ENCODE results near the gene RAPH1.
"Not testable (repeated sequence)": the region's sequence is repeated elsewhere in the genome, so short reads cannot be mapped to it uniquely, and the experiment has no call there.

Gene RAPH1

GRCh38 chr2:203431391-203432185, 103.5 kb downstream of the RAPH1 start:
- DNase-seq = no peak

GRCh38 chr2:203429643-203430042, 105.5 kb downstream of the RAPH1 start:
- not testable (repeated sequence) for DNase-seq

GRCh38 chr2:203427061-203427460, 108.0 kb downstream of the RAPH1 start:
- DNase-seq = no peak

GRCh38 chr2:203418271-203418670, 116.8 kb downstream of the RAPH1 start:
- no peak for DNase-seq

- DNase-seq = no peak
Observed at GRCh38 chr2:203413796-203414195, 121.3 kb downstream of the RAPH1 start.

- DNase-seq = no peak
Observed at GRCh38 chr2:203412546-203413331, 122.4 kb downstream of the RAPH1 start.

- no peak for DNase-seq
Observed at GRCh38 chr2:203407496-203407895, 127.6 kb downstream of the RAPH1 start.

GRCh38 chr2:203404996-203405395, 130.1 kb downstream of the RAPH1 start:
- DNase-seq = no peak

- no peak for DNase-seq
Observed at GRCh38 chr2:203400805-203401585, 134.1 kb downstream of the RAPH1 start.

- DNase-seq = no peak
Observed at GRCh38 chr2:203399031-203399430, 136.1 kb downstream of the RAPH1 start.

GRCh38 chr2:203396667-203397066, 138.4 kb downstream of the RAPH1 start:
- no peak for DNase-seq

- no peak for DNase-seq
Observed at GRCh38 chr2:203395858-203396257, 139.2 kb downstream of the RAPH1 start.

GRCh38 chr2:203394519-203395227, 140.4 kb downstream of the RAPH1 start:
- DNase-seq = no peak

GRCh38 chr2:203388153-203388552, 146.9 kb downstream of the RAPH1 start:
- DNase-seq = not testable (repeated sequence)

GRCh38 chr2:203383038-203383437, 152.1 kb downstream of the RAPH1 start:
- no peak for DNase-seq

- DNase-seq = no peak
Observed at GRCh38 chr2:203379156-203379555, 155.9 kb downstream of the RAPH1 start.

GRCh38 chr2:203376173-203376572, 158.9 kb downstream of the RAPH1 start:
- DNase-seq = no peak

- not testable (repeated sequence) for DNase-seq
Observed at GRCh38 chr2:203372706-203373105, 162.4 kb downstream of the RAPH1 start.

- DNase-seq = no peak
Observed at GRCh38 chr2:203366639-203367466, 168.2 kb downstream of the RAPH1 start.

GRCh38 chr2:203361922-203362321, 173.2 kb downstream of the RAPH1 start:
- DNase-seq = no peak

GRCh38 chr2:203361495-203361894, 173.6 kb downstream of the RAPH1 start:
- no peak for DNase-seq

Data from T-helper 1 cell (primary cell).